Glomerular endothelial cell (primary cell): ENCODE data around the gene POU5F1. TPM values are rescaled to one million over a fixed set of nuclear protein-coding genes. Genes with fewer than 3 reads are reported as not detected.
A peak's percentile ranks its signal among the peaks of the same experiment; 100 is the strongest.
"Not testable (repeated sequence)": the region's sequence is repeated elsewhere in the genome, so short reads cannot be mapped to it uniquely, and the experiment has no call there.

Source experiments
- DNase-seq: peaks from one replicate; pipeline ENCODE4 v3.0.0-alpha.2; 2011; ENCODE audit warnings: low read depth, low spot score; ENCODE audit errors: extremely low read depth
- total RNA-seq: library from RNA; depleted of rRNA; stranded (reverse); fragments of >200 nt; gene quantifications from 2 replicates; pipeline ENCODE4 v1.2.3, GENCODE V29; 2015

The POU5F1 gene
- total RNA-seq, 1 donor from 2014 or later = not detected

DNA sequence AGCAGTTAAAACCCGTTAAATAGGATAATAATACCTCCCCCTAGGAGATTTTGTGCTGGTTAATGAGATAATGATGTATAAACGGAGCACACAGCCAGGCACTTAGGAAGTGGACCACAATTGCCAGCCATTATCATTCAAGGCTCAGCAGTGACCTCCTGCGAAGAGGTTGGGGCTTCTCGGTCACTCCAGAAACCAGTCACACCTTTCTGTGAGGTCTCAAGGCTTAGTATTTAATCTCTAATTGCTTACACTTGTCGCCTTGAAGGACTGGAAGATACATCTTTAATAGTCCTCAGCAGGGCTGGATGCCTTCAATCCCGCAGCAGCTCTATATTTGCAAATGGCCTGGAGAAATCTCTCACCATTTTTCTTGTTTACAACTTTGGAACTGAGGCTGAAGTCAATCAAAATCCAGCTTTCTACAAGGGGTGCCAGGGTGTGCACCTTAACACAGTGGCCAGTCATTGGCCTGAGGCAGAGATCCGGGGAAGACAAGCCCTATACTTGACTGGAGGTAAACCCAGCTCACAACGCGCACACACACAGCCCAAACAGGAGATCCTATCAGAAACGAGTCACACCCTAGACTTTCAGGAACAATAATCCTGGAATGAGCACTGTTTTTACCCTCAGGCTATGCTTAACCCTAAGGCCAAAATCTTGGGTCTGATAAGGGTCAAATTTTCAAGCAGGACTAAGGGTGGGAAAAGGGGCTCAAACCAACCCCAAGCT lies 1.2 kb downstream of the POU5F1 start:
- no peak for DNase-seq

GRCh38 chr6:31168606-31169005 lies 1.9 kb downstream of the POU5F1 start:
- DNase-seq = no peak

DNA sequence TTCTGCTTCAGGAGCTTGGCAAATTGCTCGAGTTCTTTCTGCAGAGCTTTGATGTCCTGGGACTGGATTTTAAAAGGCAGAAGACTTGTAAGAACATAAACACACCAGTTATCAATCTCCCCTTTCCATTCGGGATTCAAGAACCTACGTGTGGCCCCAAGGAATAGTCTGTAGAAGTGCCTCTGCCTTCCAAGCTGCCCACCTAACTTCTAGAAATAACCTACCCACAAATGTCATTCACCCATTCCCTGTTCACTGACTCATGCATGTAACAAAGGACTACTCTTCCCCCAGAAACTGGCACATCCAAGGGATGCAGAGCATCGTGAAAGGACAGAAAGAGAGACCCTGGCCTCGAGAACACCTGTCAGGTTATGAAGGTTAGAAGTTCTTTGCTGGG lies 4.5 kb downstream of the POU5F1 start:
- DNase-seq = no peak

DNA sequence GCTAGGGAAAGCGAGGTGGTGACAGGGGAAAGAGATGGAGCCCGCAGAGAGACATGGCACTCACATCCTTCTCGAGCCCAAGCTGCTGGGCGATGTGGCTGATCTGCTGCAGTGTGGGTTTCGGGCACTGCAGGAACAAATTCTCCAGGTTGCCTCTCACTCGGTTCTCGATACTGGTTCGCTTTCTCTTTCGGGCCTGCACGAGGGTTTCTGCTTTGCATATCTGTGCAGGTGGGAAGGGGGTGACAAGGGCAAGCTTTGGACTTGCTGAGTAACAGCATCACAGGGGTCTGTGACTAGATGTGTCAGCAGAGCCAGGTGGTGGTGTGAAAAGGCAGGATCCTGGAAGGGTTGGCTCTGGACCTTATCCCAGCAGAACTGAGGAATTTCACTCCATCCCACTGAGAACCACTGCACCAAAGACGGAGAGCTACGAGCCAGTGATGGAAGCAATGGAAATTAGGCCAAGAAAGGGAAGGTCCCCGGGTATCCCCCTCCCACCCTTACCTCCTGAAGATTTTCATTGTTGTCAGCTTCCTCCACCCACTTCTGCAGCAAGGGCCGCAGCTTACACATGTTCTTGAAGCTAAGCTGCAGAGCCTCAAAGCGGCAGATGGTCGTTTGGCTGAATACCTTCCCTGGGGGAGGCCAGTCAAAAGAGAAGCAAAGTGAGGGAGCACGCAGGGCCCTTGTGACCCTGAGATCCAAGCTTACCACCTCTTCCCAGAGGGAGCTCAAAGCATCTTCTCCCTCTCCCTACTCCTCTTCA lies 5.2 kb downstream of the POU5F1 start:
- DNase-seq = not testable (repeated sequence)

DNA sequence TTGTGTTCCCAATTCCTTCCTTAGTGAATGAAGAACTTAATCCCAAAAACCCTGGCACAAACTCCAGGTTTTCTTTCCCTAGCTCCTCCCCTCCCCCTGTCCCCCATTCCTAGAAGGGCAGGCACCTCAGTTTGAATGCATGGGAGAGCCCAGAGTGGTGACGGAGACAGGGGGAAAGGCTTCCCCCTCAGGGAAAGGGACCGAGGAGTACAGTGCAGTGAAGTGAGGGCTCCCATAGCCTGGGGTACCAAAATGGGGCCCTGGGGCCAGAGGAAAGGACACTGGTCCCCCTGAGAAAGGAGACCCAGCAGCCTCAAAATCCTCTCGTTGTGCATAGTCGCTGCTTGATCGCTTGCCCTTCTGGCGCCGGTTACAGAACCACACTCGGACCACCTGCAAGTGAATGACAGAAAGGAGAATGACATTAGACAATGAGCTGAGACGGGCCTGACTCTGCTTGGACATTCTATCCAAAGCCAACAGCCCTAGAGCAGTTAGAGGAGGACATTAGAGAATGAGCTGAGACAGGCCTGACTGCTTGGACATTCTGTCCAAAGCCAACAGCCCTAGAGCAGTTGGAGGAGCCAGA lies 5.9 kb downstream of the POU5F1 start:
- DNase-seq = not testable (repeated sequence)

DNA sequence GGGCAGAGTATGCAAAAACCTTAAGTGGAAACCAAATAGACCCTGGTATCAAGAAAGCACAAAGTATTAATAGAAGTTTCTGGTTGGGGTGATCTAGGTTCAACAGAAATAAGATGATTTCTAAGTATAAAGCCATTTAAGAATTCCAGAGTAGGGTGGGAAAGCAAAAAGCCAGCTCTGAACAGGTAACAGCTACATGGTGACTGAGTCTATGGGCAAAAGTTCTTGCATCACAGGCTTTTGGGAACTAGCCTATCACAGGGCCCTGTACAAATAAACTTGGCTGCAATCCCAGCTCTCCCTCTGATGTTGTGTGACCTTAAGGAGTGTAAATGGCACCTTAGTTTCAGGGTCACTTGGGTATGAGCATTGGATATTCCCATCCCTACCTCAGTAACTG lies 6.6 kb downstream of the POU5F1 start:
- DNase-seq = no peak

DNA sequence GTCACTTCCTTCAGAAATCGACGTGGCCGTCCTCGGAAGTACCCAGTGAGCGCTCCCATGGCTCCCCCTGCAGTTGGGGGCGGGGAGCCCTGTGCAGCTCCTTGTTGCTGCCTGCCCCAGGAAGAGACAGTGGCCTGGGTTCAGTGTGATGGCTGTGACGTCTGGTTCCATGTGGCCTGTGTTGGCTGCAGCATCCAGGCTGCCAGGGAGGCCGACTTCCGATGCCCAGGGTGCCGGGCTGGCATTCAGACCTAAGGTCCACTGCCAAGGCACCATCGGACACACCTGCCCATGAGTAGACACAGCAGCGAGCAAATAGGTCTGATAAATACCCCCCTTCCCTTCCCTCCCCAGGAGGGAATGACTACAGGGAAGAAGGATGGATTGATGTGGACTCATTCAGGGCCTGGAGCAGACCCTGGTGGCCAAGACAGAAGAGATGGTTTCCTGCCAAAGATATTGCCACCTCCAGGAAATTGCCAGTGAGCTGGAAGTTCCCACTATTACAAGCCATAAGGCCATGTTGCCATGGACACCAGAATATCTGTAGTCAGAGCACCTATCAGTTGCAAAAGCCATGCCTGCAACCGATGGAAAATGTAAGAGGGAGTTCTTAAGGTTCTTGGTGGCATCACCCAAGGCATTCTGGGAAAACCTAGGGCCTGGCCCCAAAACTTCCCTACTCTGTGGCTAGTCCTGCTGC lies 7.9 kb downstream of the POU5F1 start:
- no peak for DNase-seq

GRCh38 chr6:31161216-31162126 lies 9.0 kb downstream of the POU5F1 start:
- no peak for DNase-seq

DNA sequence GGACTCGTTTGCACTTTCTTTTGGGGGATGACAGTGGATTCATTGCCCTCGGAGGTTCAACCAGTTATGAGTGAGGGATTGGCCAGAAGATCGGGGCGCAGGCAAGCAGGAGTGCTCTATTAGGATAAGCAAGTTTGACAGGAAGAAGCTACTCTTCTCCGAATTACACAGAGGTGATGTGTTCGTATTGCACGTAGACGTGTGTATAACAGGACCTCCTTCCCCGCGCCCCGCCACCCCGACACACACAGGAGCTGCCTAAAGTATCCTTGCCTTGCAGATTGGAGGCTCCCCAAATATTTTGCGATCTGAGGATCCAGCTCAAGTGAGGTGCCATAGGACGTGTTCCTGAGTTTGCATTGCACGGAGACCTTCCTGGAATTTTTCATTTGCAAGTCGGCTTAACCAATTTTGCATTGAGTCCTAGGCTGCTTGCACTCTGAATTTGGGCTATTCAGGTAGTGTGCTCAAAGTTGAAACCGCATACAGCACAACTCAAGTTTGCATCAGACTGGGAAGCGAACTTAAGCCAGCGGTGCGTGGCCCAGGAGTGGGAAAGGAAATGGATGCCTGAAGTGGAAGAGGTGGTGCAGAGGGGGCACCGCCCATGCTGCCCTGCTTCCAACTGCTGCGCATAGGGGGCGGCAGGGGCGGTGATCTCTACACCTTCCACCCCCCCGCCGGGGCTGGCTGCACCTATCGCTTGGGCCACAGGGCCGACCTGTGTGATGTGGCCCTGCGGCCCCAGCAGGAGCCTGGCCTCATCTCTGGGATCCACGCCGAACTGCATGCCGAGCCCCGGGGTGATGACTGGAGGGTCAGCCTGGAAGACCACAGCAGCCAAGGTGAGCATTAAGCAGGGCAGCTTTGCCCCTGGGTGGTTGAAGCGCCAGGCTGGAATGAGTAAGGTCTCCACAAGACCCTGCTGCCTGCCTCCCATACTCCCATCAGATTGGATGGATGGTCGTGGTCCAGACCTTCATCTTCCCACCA lies 11.3 kb downstream of the POU5F1 start:
- DNase-seq = no peak

GRCh38 chr6:31158140-31158862 lies 12.2 kb downstream of the POU5F1 start, which contains the start of gene TCF19:
TSS of gene TCF19 (plus strand) at chr6:31158589. CDS start at chr6:31159470, 881 bp downstream.
- DNase-seq = peak; percentile 94

DNA sequence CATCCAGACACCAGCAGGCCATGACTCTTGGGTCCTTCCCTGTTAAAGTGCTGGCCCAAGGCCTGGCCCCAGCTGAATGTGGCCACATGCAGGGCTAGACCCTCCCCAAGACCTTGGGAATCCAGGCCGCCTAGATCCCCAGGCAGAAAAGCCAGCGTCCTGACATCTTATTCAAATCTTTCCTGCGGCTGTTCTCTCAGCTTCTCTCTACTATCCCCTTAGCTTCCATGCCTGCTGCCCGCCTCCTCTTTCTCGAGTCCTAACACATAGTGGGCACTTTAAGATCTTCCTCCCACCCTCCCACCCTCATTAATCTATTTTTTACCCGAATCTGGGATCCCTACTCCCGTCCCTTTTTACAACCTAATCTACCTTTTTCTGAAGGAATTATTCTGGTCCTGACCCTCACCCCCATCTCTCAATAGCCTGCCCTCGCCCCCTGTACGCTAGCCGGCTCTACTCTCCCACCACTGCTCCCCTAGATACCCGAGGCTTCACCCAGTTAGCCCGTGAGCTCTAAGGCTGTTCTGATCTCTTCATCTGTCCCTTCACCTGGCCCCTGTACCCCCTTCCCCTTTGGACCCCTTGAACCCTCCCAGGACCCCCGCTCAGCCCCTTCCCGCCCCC lies 12.9 kb downstream of the POU5F1 start, which contains the start of gene CCHCR1:
Gene CCHCR1 (minus strand): TSS at position 290 of the 627 bp plus-strand sequence. CDS start 202 bp downstream, at position 88.
- no peak for DNase-seq

- DNase-seq = no peak
These were observed 13.8 kb downstream of the POU5F1 start for GRCh38 chr6:31156641-31157040.

GRCh38 chr6:31154436-31154835 lies 16.0 kb downstream of the POU5F1 start:
- no peak for DNase-seq

DNA sequence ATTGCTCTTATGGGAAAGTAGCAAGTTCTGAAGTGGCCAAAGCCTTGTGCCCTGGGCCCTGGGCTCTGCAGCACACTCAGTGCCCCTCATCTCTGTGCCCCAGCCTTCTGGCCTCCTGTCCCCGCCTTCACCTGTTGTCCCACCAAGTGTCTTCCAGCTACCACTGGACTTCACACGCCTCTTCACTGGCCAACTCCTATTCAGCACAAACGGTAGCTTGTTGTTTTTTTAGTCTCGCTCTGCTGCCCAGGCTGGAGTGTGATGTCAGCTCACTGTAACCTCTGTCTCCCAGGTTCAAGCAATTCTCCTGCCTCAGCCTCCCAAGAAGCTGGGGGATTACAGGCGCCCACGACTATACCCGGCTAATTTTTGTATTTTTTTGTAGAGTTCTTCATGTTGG lies 17.7 kb downstream of the POU5F1 start:
- DNase-seq = no peak

GRCh38 chr6:31149827-31150447 lies 20.5 kb downstream of the POU5F1 start:
- no peak for DNase-seq

GRCh38 chr6:31145386-31145785 lies 25.1 kb downstream of the POU5F1 start:
- no peak for DNase-seq

DNA sequence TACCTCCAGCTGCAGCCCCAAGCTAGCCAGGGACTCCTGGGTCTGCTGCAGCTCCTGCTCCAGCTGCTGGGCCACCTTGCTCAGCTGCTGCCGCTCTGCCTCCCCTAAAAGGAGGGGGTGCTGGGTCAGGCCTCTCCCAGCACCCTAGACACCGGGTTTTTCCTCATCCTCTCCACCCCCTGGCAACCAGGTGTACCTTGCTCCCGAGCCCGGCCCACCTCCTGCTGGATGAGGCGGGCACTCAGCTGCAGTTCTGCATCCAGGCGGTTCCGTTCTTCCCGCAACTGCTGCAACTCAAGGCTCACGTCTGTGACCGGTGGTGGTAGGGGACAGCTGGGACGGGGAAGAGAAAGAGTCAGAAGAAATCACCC lies 25.5 kb downstream of the POU5F1 start:
- no peak for DNase-seq
